Middle frontal gyrus (tissue), 1 donor: Measurements from ENCODE around the gene INTS2.
"Not testable (repeated sequence)": the region's sequence is repeated elsewhere in the genome, so short reads cannot be mapped to it uniquely, and the experiment has no call there.

Experiments
- DNase-seq: peaks from one replicate; pipeline ENCODE4 v3.0.0-alpha.2; 2015; ENCODE audit warnings: low spot score; ENCODE audit errors: extremely low spot score

The INTS2 gene

DNA sequence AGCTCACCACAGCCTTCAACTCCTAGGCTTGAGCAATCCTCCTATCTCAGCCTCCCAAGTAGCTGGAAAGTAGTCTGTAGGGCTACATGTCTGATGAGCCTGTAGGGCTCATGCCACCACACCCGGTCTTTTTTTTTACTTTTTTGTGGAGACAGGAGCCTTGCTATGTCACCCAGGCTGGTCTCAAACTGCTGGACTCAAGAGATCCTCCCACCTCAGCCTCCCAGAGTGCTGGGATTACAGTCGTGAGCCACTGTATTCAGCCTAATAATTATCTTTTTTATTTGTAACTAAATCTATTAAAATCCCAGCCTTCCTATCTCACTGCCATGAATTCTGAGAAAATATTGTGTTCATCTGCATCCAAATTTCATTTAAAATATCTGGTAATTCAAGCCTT, 79.5 kb downstream of the INTS2 start:
- DNase-seq: no peak

DNA sequence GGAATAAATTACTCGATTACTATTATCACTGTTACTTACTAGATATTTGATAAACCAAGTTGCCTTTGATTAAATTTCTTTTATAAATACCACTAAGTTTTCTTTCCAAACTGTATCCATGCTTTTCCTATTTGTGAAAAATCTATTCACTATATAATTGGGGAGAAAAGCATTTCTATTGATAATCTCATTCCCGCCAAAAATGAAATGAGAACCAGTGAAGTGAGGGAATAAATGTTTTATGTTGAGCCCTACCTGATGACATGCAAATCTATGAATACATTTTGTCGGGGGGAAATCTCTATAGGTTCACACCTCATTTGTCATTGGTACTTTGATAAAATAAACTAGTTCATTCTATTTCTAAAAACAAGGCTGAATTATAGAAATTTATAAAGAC, 80.1 kb downstream of the INTS2 start:
- no peak for DNase-seq

DNA sequence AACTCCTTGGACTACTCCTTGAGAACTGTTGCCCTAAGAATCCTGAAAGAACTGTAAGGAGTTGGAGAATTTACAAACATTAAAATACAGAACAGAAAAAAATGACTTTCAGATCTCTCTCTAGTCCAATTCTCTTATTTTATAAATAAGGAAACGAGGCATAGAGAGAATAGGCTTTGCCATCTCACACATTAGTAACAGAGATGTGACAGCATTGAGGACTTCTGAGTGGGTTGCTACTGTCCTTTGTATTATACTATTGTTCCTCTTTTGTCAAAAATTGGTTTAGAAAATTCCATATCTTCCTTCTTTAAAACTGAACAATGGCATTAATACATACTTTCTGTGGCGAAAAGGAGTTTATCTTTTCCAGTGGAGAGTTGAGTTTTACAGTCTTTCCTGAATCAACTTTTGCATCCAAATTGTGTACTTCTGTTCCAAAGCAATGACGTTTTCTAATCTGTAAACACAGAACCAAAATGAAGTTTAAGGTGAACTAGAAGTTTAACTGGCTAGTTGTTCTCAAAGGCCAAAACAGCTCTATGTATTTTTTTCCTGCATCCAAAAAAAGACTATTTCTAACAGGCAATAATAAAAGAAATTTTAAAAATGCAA, 80.9 kb downstream of the INTS2 start:
- DNase-seq: no peak

DNA sequence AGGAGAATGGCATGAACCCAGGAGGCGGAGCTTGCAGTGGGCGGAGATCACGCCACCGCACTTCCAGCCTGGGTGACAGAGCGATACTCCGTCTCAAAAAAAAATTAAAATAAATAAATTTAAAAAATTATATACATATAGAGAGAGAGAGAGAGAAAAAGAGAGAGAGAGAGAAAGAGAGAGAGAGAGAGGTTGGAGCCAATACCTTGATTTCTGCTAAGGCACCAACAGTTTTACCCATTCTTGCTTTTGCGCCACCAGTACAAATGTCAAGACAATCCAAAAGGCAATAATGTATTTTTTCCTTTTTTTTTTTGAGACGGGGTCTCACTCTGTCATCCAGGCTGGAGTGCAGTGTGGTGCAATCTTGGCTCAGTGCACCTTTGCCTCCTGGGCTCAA, 81.7 kb downstream of the INTS2 start:
- no peak for DNase-seq

DNA sequence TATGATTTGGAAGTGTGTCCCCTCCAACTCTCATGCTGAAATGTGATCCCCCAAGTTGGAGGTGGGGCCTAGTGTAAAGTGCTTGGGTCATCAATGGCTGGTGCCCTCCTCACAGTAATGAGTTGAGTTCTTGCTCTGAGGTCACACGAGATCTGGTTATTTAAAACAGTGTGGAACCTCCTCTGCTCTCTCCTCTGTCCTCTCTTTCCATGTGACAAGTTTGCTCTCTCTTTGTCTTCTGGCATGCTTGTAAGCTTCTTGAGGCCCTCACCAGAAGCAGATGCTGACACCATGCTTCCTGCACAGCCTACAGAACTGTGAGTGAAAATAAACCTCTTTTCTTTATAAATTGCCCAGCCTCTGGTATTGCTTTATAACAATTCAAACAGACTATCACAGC, 84.3 kb downstream of the INTS2 start:
- DNase-seq: no peak

DNA sequence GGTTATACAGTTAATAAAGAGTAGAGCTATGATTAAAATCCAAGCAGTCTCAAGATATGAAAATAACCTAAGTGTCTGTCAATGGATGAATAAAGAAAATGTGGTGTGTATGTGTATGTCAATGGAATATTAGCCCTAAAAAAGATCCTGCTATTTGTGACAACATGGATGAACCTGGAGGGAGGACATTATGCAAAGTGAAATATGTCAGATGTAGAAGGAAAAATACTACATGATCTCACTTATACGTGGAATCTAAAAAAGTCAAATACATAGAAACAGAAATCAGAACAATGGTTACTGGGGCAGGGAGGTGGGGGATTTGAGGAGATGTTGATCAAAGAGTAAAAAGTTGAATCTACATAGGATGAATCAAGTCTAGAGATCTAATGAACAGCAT, 84.9 kb downstream of the INTS2 start:
- no peak for DNase-seq

DNA sequence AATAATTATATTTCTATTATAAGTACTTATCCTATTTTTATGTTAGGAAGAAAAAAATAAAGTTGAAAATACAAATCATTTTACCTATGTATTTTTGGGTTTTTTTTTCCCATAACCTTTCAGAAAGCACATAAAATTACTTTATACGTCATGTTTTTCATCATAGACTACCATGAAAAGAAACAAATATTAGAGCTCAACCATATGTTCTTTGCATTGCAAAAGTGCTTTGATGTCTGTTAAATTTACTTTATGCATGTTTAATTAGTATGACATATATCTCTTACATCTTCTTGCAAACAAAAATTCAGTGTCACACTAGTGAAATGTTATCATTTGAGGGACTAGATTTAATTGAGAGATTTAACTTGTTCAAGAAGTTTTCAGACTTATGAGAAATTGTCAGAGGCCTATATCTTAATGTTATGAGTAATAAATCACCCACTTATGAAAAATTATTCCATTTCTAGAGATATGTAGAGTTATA, 88.4 kb downstream of the INTS2 start:
- DNase-seq: no peak

DNA sequence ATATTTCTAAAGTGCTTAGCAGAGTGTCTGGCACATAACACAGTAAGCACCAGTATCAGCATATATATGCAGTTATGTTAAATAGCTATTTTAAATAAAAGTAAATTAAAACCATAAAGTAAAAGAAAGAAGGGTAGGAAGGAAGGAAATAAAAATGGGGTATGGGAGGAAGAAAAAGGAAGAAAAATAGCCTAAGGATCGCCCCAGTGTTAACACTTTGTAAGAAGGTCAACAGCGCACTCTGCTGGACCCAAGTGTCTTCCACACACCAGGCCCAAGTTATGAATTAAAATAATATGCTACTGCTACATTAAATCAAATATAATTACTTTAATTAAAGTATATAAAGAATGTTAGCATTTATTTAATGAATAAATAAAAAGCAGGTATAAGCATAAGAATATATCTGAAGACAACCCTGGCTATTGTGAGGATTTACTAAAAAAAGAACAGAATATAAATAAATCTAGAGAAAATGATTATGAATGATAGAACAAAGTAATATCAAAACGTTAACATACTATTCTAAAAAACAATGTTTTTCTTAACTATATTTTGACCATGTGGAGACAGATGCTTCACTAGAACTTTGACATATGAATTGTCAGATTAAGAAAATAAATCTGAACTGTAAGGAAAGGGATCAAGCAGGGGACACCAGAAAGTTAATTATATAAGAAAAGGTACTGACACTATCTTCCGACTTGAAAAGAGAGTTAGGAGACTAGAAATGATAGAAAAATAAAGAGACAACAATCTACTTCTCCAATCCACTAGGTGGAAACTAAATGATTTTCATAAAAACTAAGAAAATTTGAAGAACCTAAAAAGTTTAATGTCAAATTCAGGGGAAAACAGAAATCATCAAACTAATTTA, 90.4 kb downstream of the INTS2 start:
- DNase-seq: no peak

DNA sequence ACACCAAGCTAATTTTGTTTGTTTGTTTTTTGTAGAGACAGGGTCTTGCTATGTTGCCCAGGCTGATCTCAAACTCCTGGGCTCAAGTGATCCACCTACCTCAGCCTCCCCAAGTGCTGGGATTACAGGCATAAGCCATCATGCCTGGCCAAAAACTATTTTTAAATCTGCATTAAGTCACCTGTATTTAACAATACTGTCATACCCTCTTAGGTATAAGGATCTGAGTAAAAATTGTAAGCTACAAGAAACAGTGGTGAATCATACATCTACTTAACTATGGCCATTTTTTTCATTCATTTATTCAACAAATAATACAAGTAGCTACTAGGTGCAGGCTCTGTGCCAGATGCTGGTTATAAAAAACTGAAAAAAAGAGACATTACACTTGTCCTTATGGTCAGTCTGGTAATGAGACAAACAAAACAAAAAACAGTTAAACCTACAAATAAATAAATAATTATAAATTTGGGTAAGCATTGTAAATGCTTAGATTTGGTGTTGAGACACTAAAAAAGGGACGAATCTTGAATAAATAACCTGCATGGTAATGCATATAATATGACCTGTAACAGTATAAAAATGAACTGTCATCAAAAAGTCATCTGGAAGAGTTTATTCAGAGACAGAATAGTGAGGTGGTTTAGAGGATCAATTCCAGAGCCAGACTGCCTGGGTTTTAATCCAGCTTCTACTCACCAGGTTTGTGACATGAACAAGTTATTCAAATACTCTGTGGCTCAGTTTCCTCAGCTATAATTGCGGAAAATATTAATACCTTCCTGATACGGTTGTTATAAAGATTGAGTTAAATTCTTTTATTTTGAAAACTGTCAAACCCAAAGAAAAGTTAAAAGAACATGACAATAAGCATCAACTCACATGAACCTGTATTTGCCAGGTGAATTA, 91.3 kb downstream of the INTS2 start:
- DNase-seq: no peak

DNA sequence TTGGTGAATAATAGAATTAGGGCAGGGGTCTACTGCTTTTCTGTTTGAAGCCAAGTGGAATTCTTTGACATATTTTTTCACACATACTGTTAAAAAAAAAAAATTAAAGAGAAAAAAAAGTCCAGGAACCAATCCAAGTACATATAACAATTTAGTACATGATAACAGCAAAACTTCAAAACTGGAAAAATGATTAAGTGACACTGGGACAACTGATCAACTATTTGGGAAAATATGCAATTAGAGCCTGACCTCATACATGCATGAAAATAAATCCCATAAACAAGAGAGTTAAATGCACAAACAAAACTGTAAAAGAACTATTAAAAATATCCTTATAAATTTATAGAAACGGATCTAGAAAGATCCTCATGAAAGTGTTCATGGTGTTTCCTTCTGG, 92.2 kb downstream of the INTS2 start:
- DNase-seq: no peak

DNA sequence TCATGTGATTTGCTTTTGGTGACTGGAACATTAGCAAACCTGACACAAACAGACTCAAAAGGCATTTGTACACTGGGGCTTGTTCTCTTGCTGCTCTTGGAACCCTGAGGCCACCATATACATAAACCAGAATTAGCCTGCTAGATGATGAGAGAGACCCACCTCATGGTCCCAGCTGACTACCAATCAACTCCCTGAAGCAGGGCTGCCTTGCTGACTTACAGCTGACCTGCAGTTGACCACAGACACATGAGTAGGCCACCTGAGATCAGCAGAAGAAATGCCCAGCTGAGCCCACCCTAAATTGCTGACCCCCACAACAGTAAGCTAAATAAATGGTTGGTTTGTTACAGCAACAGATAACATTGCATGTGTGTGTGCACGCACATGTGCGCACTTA, 93.2 kb downstream of the INTS2 start:
- no peak for DNase-seq

DNA sequence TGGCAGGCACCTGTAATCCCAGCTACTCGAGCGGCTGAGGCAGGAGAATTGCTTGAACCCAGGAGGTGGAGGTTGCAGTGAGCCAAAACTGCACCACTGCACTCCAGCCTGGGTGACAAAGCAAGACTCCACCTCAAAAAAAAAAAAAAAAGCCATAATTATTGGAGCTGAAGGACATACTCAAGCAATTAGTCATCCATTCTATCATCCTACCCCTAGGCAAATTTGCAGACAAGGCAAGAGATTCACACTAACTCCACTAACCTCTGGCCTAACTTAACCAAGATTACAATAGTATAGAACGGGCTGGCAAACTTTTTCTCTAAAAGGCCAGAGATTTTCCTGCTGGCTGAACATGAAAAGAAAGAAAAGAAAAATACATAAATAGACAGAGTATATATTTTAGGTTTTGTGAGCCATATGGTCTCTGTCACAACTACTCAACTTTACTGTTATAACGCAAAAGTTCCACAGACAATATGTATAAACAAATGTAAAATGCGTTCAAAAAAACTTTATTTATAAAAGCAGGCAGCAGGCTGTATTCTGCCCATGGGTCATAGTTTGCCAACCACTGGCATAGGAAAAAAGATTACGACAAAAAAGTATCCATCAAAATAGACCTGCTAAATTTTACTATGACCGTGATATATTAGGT, 94.1 kb downstream of the INTS2 start:
- DNase-seq: no peak

DNA sequence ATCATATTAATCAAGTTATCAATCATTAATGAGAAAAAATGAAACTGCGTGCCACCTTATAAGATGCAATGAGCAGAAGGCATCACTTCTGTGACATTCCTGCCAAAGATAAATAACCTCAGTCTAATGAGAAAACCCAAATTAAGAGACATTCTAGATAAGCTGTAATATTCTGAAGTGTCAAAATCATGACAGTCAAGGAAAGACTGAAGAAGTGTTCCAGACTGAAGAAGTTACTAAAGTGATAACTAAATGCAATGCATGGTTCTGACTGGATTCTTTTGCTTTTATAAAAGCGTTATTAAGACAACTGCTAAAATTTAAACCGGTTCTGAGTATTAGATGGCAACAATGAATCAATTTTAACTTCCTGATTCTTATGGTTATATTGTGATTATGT, 95.3 kb downstream of the INTS2 start:
- no peak for DNase-seq

DNA sequence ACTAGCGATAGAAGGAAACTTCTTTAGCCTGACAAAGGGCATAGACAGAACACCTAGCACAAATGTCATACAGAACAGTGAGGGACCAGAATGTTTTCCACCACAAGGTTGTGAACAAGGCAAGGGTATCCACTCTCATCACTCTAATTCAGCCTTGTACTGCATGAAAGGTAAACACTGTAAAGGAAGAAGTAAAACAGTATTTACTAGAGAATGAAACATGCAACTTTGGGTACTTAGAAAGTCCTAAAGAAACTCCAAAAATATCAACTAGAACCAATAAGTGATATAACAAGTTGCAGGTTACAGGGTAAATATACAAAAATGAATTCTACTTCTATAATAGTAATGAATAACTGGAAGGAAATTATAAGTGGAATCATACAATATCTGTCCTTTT, 96.7 kb downstream of the INTS2 start:
- no peak for DNase-seq

DNA sequence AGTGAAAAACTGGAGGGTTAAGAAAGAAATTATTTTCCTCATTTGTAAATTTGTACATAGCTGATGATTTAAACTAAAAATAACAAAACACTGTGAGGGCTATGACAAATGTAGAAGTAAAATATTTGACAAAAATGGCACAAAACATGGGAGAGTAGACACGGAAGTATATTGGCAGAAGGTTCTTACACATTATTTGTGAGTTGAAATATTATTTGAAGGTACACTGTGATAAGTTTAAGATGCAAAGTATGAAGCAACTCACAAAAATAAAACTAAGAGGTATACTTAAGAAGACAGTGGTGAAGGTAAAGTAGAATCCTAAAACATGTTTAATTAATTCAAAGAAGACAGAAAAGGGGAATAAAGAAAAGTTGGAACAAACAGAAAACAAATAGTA, 99.1 kb downstream of the INTS2 start:
- no peak for DNase-seq

DNA sequence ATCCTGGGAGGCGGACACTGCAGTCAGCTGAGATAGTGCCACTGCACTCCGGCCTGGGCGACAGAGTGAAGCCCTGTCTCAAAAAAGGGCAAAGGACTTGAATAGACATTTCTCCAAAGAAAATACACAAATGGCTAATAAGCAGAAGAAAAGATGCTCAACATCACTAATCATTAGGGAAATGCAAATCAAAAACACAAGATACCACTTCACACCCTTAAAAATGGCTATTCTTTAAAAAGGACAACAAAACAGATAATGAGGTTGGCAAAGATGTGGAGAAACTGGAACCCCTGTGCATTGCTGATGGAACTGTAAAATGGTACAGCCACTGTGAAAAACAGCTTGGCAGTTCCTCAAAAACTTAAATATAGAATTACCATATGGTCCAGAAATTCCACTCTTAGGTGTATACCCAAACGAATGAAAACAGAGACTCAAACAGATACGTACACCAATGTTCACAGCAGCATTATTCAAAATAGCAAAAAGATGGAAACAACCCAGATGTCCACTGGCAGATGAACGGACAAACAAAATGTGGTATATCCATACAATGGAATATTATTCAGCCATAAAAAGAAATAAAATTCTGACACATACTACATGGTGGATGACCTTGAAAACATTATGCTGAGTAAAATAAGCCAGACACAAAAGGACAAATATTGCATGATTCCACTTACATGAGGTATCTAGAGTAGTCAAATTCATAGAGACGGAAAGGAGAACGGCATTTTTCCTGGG, 100.0 kb downstream of the INTS2 start:
- no peak for DNase-seq

DNA sequence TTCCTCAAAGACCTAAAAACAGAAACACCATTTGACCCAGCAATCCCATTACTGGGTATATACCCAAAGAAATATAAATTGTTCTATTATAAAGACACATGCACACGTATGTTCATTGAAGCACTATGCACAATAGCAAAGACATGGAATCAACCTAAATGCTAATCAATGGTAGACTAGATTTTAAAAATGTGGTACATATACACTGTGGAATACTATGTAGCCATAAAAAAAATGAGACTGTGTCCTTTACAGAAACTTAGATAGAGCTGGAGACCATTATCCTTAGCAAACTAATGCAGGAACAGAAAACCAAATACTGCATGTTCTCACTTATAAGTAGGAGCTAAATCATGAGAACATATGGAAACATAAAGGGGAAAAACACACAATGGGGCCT, 100.9 kb downstream of the INTS2 start:
- not testable (repeated sequence) for DNase-seq

DNA sequence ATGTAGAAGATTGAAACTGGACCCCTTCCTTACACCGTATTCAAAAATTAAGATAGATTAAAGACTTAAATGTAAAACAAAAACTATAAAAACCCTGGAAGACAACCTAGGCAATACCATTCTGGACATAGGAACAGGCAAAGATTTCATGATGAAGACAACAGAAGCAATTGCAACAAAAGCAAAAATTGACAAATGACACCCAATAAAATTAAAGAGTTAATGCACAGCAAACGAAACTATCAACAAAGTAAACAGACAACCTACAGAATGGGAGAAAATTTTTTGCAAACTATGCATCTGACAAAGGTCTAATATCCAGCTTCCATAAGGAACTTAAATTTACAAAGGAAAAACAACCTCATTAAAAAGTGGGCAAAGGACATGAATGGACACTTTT, 101.6 kb downstream of the INTS2 start:
- DNase-seq: not testable (repeated sequence)

DNA sequence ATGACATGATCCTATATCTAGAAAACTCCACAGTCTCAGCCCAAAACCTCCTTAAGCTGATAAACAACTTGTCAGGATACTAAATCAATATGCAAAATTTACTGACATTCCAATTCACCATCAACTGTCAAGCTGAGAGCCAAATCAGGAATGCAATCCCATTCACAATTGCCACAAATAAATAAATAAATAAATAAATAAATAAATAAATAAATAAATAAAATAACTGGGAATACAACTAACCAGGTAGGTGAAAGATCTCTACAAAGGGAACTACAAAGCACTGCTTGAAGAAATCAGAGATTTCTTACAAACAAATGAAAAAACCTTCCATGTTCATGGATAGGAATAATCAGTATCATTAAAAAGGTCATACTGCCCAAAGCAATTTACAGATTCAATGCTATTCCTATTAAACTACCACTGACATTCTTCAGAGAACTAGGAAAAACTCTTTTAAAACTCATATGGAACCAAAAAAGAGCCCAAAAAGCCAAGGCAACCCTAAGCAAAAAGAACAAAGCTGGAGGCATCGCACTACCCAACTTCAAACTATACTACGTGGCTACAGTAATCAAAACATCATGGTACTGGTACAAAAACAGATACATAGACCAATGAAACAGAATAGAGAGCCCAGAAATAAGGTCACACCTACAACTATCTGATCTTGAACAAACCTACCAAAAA, 102.2 kb downstream of the INTS2 start:
- no peak for DNase-seq
